Mucosa of descending colon (tissue), 3 donors: ENCODE measurements around the gene TMEM185B. TPM values are rescaled to one million over a fixed set of nuclear protein-coding genes. Genes with fewer than 3 reads are reported as not detected.

Experiments used
- ATAC-seq: fragments of 200-7000 bp; cut with Tn5 transposase; one replicate; pipeline ENCODE4 v1.9.1; 2020; ENCODE audit warnings: mild to moderate bottlenecking, moderate library complexity
- DNase-seq, 3 donors: peaks; one replicate each; pipeline ENCODE4 v3.0.0-alpha.2; 2020
- H3K36me3 ChIP-seq: fragments of 200-600 bp; one replicate; pipeline ENCODE4 v1.8.0; 2021; ENCODE audit warnings: low read depth, mild to moderate bottlenecking
- H3K4me1 ChIP-seq: fragments of 200-600 bp; one replicate; pipeline ENCODE4 v1.8.0; 2021; ENCODE audit warnings: low read depth, mild to moderate bottlenecking
- H3K4me3 ChIP-seq: fragments of 200-600 bp; one replicate; pipeline ENCODE4 v1.8.0; 2021; ENCODE audit warnings: mild to moderate bottlenecking
- H3K9me3 ChIP-seq: fragments of 200-600 bp; one replicate; pipeline ENCODE4 v1.8.0; 2021; ENCODE audit warnings: mild to moderate bottlenecking
- CTCF ChIP-seq: fragments of 200-600 bp; IDR thresholded peaks from one replicate; pipeline ENCODE4 v1.8.0; 2022; ENCODE audit warnings: antibody characterized with exemption, mild to moderate bottlenecking
- intact Hi-C, 2 donors: fragments of 100-400 bp; cut with DNase I in 1 of 2; cut with micrococcal nuclease in 1 of 2; formaldehyde crosslinking; loops; one replicate each; pipeline versions ENCODE4 v1.11.0 to v1.11.1; 2022; cut with DNase I, micrococcal nuclease
- total RNA-seq, 3 donors: library from RNA; stranded (reverse); fragmentation: NEBNext Ultra II Directional in 2 of 3; extraction: Animal tissue kit (Norgen Biotek cat#: 25700) in 2 of 3; gene quantifications; one replicate each; pipeline versions ENCODE4 v1.2.1 to v1.2.4, GENCODE V29; 2021 to 2023
- donor health status: DM: no; HTN: no; CAD: no; lungs with moderate emphysema.
- donor health status: DM: no; HTN: no; CAD: no.
- donor health status: DM: no; HTN: yes; CAD: no.

TMEM185B gene
- total RNA-seq, 3 donors from 2014 or later: 13.6 to 19.0 (median 14.2) TPM

- TF ChIP-seq CTCF: no peak
- no peaks in the 10 kb centered on the region for H3K36me3 ChIP-seq
- no peaks in the 10 kb centered on the region for H3K4me1 ChIP-seq
- intact Hi-C loops: loop anchor here in 1 of 2 donors (10.0 kb wide), 1 partner anchor 423 kb away; the partner anchor contains the start of gene PTPN4
- DNase-seq (no peak), ATAC-seq (no peak)
- no peaks in the 10 kb centered on the region for H3K9me3 ChIP-seq
- H3K4me3 ChIP-seq: no peak overlapping the region
Measured at GRCh38 chr2:120177973-120178372, 45.2 kb downstream of the TMEM185B start.

DNA sequence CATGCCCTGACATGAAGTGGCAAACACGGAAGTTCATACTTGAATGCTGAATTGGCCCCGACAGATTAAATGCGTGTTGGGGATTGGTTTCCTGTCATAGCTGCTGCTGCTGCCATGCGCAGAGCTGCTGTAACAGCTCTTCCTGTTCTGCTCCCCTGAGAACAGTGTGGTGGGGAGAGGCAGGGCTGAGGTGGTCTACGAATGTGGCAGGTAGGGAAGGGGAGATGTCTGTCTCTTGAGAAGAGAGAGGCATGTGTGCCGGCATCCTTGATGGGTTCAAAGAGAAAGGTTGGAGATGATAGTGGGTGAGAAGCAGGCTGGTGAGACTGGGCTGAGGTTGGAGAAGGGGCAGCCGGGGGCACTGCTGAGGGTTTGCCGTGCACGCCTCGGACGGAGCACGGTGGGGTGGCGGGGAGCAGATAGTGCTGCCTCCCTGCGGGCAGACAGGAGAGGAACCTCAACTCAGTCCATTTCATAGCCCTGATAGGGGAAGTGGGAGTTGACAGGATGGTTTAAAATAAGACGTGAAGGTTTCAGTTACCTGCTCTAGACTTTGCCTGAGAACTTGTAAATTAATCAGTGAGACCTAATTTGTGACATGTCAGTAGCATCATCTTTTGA lies 46.1 kb downstream of the TMEM185B start:
- Histone ChIP-seq H3K36me3 (no peaks in the 10 kb centered on the region), H3K9me3 (no peaks in the 10 kb centered on the region), H3K4me1 (no peaks in the 10 kb centered on the region), H3K4me3 (no peak overlapping the region)
- ATAC-seq (peak; percentile 91), DNase-seq (peak; percentile 51 to 85 (median 58))
- no peak for TF ChIP-seq CTCF
- intact Hi-C loops: loop anchor here in 1 of 2 donors (10.0 kb wide), 1 partner anchor 422 kb away; the partner anchor contains the start of gene PTPN4

DNA sequence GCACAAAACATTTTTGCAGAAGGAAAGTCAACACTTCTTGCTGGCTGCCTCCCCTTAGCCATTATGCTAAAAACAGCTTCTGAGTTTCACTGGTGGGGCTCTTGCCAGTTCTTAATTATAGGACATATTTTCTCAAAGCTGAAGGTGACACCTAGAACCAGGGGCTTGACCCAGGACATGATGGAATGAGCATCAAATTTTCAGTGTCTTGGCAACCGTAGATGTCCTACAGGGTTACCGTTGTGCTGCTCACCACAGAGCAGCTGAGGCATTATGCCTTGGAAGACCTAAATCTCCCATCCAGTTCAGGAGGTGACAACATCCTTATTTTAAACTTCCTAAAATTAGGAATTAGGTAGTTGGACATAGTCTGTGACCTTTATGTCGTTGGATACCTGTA lies 46.7 kb downstream of the TMEM185B start:
- intact Hi-C loops: loop anchor here in 1 of 2 donors (10.0 kb wide), 1 partner anchor 422 kb away; the partner anchor contains the start of gene PTPN4

DNA sequence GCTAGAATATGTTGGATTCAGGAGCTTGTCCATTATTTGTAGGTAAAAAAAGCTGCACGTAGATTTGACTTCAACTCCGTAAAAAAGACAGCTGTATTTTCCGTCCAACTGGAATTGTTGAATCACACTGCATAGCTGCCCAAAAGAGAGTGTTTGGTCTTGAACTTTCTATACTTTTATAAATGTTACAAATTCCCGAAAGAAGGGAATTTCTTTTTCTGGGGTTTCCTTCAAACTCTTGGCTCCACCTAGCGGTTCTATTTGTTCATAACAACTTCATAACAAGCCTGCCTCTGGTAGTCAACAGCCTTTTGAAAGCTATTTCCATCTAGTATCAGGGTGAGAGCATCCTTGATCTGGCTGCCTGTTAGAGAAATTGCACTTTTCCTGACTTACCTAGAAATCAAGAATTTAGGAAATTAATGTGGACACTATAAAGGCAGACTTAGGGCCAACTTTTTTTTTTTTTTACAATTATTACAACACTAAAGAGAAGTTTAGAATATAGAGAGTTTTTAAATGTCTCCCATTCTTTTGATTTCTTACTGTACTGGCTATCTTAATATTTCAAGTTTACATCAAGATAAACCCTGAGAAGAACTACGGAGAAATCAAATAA lies 48.1 kb downstream of the TMEM185B start:
- TF ChIP-seq CTCF: no peak
- Histone ChIP-seq H3K4me1 (no peaks in the 10 kb centered on the region), H3K36me3 (no peaks in the 10 kb centered on the region), H3K4me3 (no peak overlapping the region), H3K9me3 (no peaks in the 10 kb centered on the region)
- ATAC-seq (peak; percentile 37), DNase-seq (peak in 1 of 3 donors; percentile 55)
- intact Hi-C loops: loop anchor here in 1 of 2 donors (10.0 kb wide), 1 partner anchor 420 kb away; the partner anchor contains the start of gene PTPN4

More for the DNA sequence above, 46.7 kb downstream of the TMEM185B start:
- Histone ChIP-seq H3K4me3 (no peak overlapping the region), H3K9me3 (no peaks in the 10 kb centered on the region), H3K36me3 (no peaks in the 10 kb centered on the region), H3K4me1 (no peaks in the 10 kb centered on the region)
- DNase-seq (no peak), ATAC-seq (no peak)
- TF ChIP-seq CTCF: no peak

Other genes starting within 250 kb of the TMEM185B start
- 10 to 100 TPM; 22.6 to 36.7 (median 27.8) TPM for gene EPB41L5, start 210.3 kb downstream of the TMEM185B start, total RNA-seq
- 10 to 100 TPM; 75.1 to 83.8 (median 80.8) TPM for gene RALB, start 29.5 kb upstream of the TMEM185B start, total RNA-seq
- under 1 TPM; 0.10 to 0.92 (median 0.29) TPM for gene INHBB, start 122.7 kb upstream of the TMEM185B start, total RNA-seq